Liver (tissue), 9 donors: ENCODE results near the gene PCNX3. TPM values are rescaled to one million over a fixed set of nuclear protein-coding genes. Genes with fewer than 3 reads are reported as not detected.

Experiments
- DNase-seq: peaks from one replicate; pipeline ENCODE4 v3.0.0-alpha.2; 2017; ENCODE audit warnings: low spot score
- H3K27ac ChIP-seq, 2 donors: one replicate each; pipeline ENCODE4 v1.7.0; 2013; ENCODE audit warnings: inconsistent platforms in 2 of 2, low read length in 2 of 2, control low read depth in 1 of 2, low read depth in 1 of 2, mild to moderate bottlenecking in 1 of 2
- H3K27me3 ChIP-seq, 4 donors: one replicate each; pipeline versions ENCODE4 v1.6.1 to v1.7.0; 2013; ENCODE audit warnings: low read length in 3 of 4, inconsistent platforms in 1 of 4, mild to moderate bottlenecking in 1 of 4, moderate library complexity in 1 of 4; ENCODE audit not compliant: control insufficient read depth in 4 of 4, insufficient read depth in 4 of 4
- H3K36me3 ChIP-seq, 4 donors: one replicate each; pipeline versions ENCODE4 v1.6.1 to v1.7.0; 2013; ENCODE audit warnings: low read length in 3 of 4, mild to moderate bottlenecking in 3 of 4, low read depth in 1 of 4, moderate library complexity in 1 of 4; ENCODE audit not compliant: control insufficient read depth in 4 of 4, insufficient read depth in 3 of 4
- H3K4me1 ChIP-seq, 4 donors: one replicate each; pipeline versions ENCODE4 v1.6.1 to v1.7.0; 2013; ENCODE audit warnings: low read length in 3 of 4, mild to moderate bottlenecking in 3 of 4, moderate library complexity in 1 of 4; ENCODE audit not compliant: control insufficient read depth in 4 of 4, insufficient read depth in 4 of 4
- H3K4me3 ChIP-seq, 3 donors: one replicate each; pipeline versions ENCODE4 v1.6.1 to v1.7.0; 2013; ENCODE audit warnings: low read length in 3 of 3, control low read depth in 1 of 3, low read depth in 1 of 3, mild to moderate bottlenecking in 1 of 3
- H3K9ac ChIP-seq, 2 donors: one replicate each; pipeline ENCODE4 v1.7.0; 2013; ENCODE audit warnings: low read length in 2 of 2, mild to moderate bottlenecking in 2 of 2, moderate library complexity in 2 of 2, control low read depth in 1 of 2, low read depth in 1 of 2
- H3K9me3 ChIP-seq, 4 donors: one replicate each; pipeline versions ENCODE4 v1.6.1 to v1.7.0; 2013; ENCODE audit warnings: low read length in 3 of 4; ENCODE audit not compliant: control insufficient read depth in 4 of 4
- EGR1 ChIP-seq, 2 donors: IDR thresholded peaks; 2 replicates each; pipeline ENCODE4 v1.6.1; 2016 to 2018; ENCODE audit warnings: antibody characterized with exemption in 2 of 2, low read depth in 2 of 2
- FOXA1 ChIP-seq: IDR thresholded peaks from 2 replicates; pipeline ENCODE4 v1.6.1; 2016; ENCODE audit warnings: antibody characterized with exemption
- FOXA2 ChIP-seq: IDR thresholded peaks from 2 replicates; pipeline ENCODE4 v1.6.1; 2016; ENCODE audit warnings: antibody characterized with exemption
- GABPA ChIP-seq, 2 donors: IDR thresholded peaks in 1 of 2; conservative IDR thresholded peaks in 1 of 2; 2 replicates each; pipeline ENCODE4 v1.6.1; 2016; ENCODE audit warnings: antibody characterized with exemption in 2 of 2, mild to moderate bottlenecking in 1 of 2, moderate library complexity in 1 of 2
- HNF4G ChIP-seq: IDR thresholded peaks from 2 replicates; pipeline ENCODE4 v1.6.1; 2016; ENCODE audit warnings: antibody characterized with exemption
- JUND ChIP-seq, 2 donors: IDR thresholded peaks; 2 replicates each; pipeline ENCODE4 v1.6.1; 2016; ENCODE audit warnings: antibody characterized with exemption in 2 of 2
- NR2F2 ChIP-seq: IDR thresholded peaks from 2 replicates; pipeline ENCODE4 v1.6.1; 2016; ENCODE audit warnings: antibody characterized with exemption
- RAD21 ChIP-seq, 2 donors: IDR thresholded peaks; 2 replicates each; pipeline ENCODE4 v1.6.1; 2016; ENCODE audit warnings: antibody characterized with exemption in 2 of 2, mild to moderate bottlenecking in 2 of 2
- RXRA ChIP-seq, 2 donors: IDR thresholded peaks; 2 replicates each; pipeline ENCODE4 v1.6.1; 2017 to 2018; ENCODE audit warnings: antibody characterized with exemption in 2 of 2, mild to moderate bottlenecking in 1 of 2
- SP1 ChIP-seq: IDR thresholded peaks from 2 replicates; pipeline ENCODE4 v1.6.1; 2018; ENCODE audit warnings: antibody characterized with exemption, mild to moderate bottlenecking
- TAF1 ChIP-seq: conservative IDR thresholded peaks from 2 replicates; pipeline ENCODE4 v1.6.1; 2016; ENCODE audit warnings: antibody characterized with exemption, mild to moderate bottlenecking
- YY1 ChIP-seq: IDR thresholded peaks from 2 replicates; pipeline ENCODE4 v1.6.1; 2016; ENCODE audit warnings: antibody characterized with exemption, mild to moderate bottlenecking
- WGBS: extraction: QIAGEN DNeasy Blood & Tissue Kit; methylation state at CpG from one replicate; pipeline ENCODE4 v1.1.7; 2013; 5-methylcytosine and 5-hydroxymethylcytosine counted together
- polyA plus RNA-seq, 2 donors: library from polyadenylated mRNA; stranded (reverse) in 1 of 2; unstranded in 1 of 2; fragments of 200-250 nt in 1 of 2; fragments of >200 nt in 1 of 2; fragmentation: Nextera tagmentation in 1 of 2; extraction: Ambion mirVana in 1 of 2; gene quantifications; one replicate each; pipeline versions ENCODE4 v1.2.1 to v1.2.3, GENCODE V29; 2013 to 2015
- total RNA-seq, 2 donors: library from RNA; depleted of rRNA; stranded (reverse); fragments of >200 nt; gene quantifications; one replicate each; pipeline ENCODE4 v1.2.3, GENCODE V29; 2014
- TF ChIP-seq, protein P1 (sequence below): IDR thresholded peaks from 2 replicates; pipeline ENCODE4 v1.6.1; 2016; ENCODE audit warnings: antibody characterized with exemption, mild to moderate bottlenecking
- TF ChIP-seq, protein P2 (sequence below): IDR thresholded peaks from 2 replicates; pipeline ENCODE4 v1.6.1; 2016; ENCODE audit warnings: antibody characterized with exemption
- TF ChIP-seq, protein P3 (sequence below): IDR thresholded peaks from 2 replicates; pipeline ENCODE4 v1.6.1; 2016; ENCODE audit warnings: antibody characterized with exemption
- TF ChIP-seq, protein P4 (sequence below): fragments of 150-350 bp; IDR thresholded peaks from 2 replicates; pipeline ENCODE4 v1.5.1; 2017; ENCODE audit warnings: improper control_type of control experiment, low read depth, low read length; ENCODE audit not compliant: missing input control
- TF ChIP-seq, protein P5 (sequence below): IDR thresholded peaks from 2 replicates; pipeline ENCODE4 v1.6.1; 2016; ENCODE audit warnings: antibody characterized with exemption
- donor health status: healthy.
- donor health status: healthy.
- donor health status: healthy.
- donor health status: healthy.
- donor health status: healthy.

Gene PCNX3
- total and polyA plus RNA-seq, 4 donors = 4.7 to 13.4 (median 12.1) TPM

DNA sequence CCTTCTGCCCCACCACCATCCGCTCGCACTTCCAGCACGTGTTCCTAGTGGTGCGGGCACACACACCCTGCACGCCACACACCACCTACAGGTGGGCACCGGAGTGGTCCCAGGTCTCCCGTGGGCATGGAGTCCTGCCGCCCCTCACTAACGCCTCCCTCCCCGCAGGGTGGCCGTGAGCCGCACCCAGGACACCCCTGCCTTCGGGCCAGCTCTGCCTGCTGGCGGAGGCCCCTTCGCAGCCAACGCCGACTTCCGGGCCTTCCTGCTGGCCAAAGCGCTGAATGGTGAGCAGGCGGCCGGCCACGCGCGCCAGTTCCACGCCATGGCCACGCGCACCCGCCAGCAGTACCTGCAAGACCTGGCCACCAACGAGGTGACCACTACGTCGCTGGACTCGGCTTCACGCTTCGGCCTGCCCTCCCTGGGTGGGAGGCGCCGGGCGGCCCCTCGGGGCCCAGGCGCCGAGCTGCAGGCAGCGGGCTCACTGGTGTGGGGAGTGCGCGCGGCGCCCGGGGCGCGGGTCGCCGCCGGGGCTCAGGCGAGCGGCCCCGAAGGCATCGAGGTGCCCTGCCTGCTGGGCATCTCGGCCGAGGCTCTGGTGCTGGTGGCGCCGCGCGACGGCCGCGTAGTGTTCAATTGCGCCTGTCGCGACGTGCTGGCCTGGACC lies 30.8 kb downstream of the PCNX3 start:
- H3K4me1 ChIP-seq = peaks cover 10 to 28% (median 22%) of the 10 kb centered on the region in 4 donors
- no peaks in the 10 kb centered on the region for H3K9me3 ChIP-seq
- H3K36me3 ChIP-seq = peaks cover 4 to 10% (median 6%) of the 10 kb centered on the region in 4 donors
- TF ChIP-seq GABPA (IDR thresholded peaks at IDR 0.05 in 1 of 2, conservative IDR thresholded peaks at IDR 0.05 in 1 of 2) (no peak), HNF4G (no peak), EGR1 (IDR thresholded peaks at IDR 0.05; ENCODE audit: low read depth in 2 of 2) (no peak), TAF1 (no peak), JUND (IDR thresholded peaks at IDR 0.05) (no peak), YY1 (no peak), RAD21 (IDR thresholded peaks at IDR 0.05) (no peak), SP1 (no peak), NR2F2 (no peak), FOXA2 (no peak), RXRA (IDR thresholded peaks at IDR 0.05) (no peak), FOXA1 (no peak)
- TF ChIP-seq, protein P1, sequence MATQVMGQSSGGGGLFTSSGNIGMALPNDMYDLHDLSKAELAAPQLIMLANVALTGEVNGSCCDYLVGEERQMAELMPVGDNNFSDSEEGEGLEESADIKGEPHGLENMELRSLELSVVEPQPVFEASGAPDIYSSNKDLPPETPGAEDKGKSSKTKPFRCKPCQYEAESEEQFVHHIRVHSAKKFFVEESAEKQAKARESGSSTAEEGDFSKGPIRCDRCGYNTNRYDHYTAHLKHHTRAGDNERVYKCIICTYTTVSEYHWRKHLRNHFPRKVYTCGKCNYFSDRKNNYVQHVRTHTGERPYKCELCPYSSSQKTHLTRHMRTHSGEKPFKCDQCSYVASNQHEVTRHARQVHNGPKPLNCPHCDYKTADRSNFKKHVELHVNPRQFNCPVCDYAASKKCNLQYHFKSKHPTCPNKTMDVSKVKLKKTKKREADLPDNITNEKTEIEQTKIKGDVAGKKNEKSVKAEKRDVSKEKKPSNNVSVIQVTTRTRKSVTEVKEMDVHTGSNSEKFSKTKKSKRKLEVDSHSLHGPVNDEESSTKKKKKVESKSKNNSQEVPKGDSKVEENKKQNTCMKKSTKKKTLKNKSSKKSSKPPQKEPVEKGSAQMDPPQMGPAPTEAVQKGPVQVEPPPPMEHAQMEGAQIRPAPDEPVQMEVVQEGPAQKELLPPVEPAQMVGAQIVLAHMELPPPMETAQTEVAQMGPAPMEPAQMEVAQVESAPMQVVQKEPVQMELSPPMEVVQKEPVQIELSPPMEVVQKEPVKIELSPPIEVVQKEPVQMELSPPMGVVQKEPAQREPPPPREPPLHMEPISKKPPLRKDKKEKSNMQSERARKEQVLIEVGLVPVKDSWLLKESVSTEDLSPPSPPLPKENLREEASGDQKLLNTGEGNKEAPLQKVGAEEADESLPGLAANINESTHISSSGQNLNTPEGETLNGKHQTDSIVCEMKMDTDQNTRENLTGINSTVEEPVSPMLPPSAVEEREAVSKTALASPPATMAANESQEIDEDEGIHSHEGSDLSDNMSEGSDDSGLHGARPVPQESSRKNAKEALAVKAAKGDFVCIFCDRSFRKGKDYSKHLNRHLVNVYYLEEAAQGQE = no peak
- TF ChIP-seq, protein P2, sequence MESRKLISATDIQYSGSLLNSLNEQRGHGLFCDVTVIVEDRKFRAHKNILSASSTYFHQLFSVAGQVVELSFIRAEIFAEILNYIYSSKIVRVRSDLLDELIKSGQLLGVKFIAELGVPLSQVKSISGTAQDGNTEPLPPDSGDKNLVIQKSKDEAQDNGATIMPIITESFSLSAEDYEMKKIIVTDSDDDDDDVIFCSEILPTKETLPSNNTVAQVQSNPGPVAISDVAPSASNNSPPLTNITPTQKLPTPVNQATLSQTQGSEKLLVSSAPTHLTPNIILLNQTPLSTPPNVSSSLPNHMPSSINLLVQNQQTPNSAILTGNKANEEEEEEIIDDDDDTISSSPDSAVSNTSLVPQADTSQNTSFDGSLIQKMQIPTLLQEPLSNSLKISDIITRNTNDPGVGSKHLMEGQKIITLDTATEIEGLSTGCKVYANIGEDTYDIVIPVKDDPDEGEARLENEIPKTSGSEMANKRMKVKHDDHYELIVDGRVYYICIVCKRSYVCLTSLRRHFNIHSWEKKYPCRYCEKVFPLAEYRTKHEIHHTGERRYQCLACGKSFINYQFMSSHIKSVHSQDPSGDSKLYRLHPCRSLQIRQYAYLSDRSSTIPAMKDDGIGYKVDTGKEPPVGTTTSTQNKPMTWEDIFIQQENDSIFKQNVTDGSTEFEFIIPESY = no peak
- TF ChIP-seq, protein P3, sequence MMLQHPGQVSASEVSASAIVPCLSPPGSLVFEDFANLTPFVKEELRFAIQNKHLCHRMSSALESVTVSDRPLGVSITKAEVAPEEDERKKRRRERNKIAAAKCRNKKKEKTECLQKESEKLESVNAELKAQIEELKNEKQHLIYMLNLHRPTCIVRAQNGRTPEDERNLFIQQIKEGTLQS = no peak
- TF ChIP-seq, protein P4, sequence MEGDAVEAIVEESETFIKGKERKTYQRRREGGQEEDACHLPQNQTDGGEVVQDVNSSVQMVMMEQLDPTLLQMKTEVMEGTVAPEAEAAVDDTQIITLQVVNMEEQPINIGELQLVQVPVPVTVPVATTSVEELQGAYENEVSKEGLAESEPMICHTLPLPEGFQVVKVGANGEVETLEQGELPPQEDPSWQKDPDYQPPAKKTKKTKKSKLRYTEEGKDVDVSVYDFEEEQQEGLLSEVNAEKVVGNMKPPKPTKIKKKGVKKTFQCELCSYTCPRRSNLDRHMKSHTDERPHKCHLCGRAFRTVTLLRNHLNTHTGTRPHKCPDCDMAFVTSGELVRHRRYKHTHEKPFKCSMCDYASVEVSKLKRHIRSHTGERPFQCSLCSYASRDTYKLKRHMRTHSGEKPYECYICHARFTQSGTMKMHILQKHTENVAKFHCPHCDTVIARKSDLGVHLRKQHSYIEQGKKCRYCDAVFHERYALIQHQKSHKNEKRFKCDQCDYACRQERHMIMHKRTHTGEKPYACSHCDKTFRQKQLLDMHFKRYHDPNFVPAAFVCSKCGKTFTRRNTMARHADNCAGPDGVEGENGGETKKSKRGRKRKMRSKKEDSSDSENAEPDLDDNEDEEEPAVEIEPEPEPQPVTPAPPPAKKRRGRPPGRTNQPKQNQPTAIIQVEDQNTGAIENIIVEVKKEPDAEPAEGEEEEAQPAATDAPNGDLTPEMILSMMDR = no peak
- TF ChIP-seq, protein P5, sequence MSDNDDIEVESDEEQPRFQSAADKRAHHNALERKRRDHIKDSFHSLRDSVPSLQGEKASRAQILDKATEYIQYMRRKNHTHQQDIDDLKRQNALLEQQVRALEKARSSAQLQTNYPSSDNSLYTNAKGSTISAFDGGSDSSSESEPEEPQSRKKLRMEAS = no peak
- no peak overlapping the region for H3K4me3 ChIP-seq
- H3K27me3 ChIP-seq = no peaks in the 10 kb centered on the region
- peak; percentile 30 for DNase-seq
- WGBS = 83% methylated on average over 68 of the region's 68 CpGs
- H3K27ac ChIP-seq = no peak overlapping the region
- H3K9ac ChIP-seq = no peak overlapping the region
